Activated naive CD8-positive, alpha-beta T cell treated with anti-CD3 and anti-CD28 coated beads, Interleukin-2, amount 50 U/mL, for 16 hours (primary cell): ENCODE results near the gene IMP3.

Experiments used
- DNase-seq: peaks from one replicate; pipeline ENCODE4 v3.0.0-alpha.2; 2020; ENCODE audit warnings: low read depth, low spot score

Gene IMP3

GRCh38 chr15:75620841-75621391 is 19.1 kb downstream of the IMP3 start:
- no peak for DNase-seq

DNA sequence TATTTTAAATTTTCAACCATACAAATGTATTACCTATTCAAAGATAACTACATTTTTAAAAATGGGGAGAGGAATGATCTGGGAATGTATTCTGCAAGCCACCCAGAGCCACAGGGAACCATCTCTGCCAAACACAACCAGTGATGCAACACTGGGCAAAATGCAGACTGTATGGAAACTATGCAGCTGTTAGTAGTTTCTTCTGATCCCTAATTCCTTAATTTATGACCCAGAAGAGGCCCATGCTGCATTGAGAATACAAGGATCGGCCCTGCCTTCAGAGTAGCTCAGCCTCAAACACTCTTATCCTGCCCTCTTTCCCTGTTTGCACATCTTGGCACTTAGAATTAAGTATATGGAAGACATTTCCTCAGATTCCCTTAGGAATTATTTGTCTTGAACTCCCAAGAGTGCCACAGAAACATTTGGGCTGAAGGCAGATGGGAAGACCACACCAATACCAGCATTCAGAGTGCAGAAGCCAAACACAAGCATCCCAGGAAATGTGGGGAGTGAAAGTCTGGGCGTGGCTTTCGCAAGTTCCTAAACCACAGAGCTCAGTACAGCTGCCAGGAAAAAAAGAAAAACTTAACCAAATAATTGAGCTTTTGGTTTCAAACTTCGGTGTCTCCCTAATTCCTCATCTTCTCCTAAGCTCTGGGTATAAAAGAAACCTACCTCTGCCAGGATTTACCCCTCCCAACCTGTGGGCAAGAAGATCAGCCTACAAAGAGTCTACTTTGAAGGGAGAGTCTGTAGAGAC is 19.8 kb downstream of the IMP3 start:
- DNase-seq = no peak

- no peak for DNase-seq
These were observed 23.3 kb downstream of the IMP3 start for GRCh38 chr15:75616766-75617165.

DNA sequence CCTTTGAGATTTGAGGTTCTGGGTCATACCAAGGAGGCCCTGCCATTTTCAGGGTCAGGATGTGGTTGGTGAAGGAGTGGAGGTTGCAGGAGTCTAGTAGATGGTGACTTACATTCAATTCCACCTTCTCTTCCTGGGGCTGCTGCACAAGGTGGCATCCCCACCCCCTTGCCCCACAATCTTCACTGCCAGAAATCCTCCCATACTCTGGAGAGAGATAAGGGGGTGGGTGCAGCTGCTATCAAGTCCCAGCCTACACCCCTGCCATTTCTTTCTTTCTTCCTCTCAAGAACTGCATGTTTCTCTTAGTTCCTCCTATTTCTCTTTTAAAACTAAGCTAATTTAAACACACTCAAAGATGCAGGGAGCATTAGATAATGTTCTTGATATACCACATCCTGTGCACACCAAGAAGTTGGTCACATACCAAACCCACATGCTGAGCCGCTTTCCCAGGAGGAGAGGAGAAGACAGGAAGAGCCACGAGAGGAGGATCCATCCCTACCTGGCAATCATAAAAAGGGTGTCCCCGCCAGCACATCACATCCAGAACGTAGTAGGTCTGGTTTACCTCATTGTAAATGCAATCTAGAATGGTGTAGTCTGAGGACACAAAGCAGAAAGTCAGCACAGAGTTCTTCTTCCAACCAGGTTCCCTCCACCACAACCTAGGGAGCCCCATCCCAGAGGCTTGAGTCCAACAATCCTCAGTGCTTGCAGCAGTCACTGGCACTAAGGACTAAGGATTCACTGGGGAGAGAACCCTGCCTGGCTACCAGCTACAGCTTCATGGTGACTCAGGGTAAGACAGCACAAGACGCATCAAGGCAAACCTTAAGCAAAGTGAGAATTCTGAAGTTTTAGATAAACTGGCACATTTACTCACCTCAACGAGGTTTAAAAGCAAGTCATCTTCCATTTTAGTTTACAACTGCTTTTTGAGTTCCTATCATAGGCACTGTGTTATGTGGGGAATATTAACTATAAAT is 33.0 kb downstream of the IMP3 start:
- DNase-seq = no peak

DNA sequence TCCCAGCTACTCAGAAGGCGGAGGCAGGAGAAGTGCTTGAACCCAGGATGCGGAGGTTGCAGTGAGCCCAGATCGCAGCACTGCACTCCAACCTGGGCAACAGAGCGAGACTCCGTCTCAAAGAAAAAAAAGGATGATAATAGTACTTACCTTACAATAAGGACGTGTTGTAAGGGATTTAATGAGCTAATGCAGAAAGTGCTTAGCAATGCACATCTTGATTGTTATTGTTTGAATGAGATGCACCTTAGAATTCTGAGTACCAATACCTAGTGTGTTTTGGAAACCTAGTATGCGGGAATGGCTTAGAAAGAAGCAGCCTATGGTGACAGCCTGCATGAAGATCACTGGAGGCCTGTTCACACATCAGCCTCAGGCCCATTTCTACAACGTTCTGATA is 34.0 kb downstream of the IMP3 start:
- no peak for DNase-seq

GRCh38 chr15:75599401-75599800 is 40.6 kb downstream of the IMP3 start:
- DNase-seq = no peak

GRCh38 chr15:75598361-75598760 is 41.7 kb downstream of the IMP3 start:
- no peak for DNase-seq

DNA sequence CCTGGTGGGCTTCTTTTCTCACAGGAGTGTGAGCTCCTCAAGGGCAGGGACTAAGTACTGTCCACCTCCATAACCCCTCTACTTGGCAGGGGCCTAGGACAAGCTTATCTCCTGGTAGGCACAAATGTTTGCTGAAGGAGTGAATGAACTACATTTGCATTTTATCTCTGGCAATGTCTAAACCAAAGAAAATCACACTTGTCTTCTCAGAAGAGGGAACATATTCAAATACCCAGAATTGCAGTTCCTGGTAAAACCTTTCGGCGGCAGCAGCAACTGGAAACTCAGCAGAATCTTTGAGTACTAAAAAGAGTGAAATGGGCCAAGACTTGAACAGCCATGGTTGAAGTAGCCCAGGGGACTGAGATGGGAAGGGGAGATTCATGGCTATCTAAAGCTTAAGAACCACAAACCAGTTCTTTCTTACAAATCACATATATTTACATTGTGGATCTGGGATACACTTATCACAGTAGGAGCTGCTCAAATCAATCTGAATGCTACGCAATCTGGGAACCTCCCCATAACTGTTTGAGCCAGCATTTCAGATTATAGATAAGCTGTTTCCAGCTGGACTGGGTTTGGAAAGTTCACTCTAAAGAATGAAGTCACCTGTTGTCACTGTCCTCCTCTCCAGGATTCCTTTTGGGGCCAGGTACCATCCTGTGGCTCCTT is 42.2 kb downstream of the IMP3 start:
- no peak for DNase-seq

GRCh38 chr15:75596703-75597345 is 43.2 kb downstream of the IMP3 start:
- no peak for DNase-seq

DNA sequence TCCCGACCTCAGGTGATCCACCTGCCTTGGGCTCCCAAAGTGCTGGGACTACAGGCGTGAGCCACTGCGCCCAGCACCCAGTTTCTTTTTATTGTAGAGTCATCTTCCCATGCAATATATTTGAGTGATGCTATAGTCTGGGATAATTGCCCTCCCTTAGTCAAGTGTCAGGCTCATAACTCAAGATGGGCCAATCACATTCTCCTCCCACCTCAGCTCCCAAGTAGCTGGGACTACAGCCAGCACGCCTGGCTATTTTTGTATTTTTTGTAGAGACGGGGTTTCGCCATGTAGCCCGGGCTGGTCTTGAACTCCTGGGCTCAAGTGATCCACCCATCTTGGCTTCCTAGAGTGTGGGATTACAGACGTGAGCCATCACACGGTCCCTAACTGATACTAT is 45.7 kb downstream of the IMP3 start:
- no peak for DNase-seq

DNA sequence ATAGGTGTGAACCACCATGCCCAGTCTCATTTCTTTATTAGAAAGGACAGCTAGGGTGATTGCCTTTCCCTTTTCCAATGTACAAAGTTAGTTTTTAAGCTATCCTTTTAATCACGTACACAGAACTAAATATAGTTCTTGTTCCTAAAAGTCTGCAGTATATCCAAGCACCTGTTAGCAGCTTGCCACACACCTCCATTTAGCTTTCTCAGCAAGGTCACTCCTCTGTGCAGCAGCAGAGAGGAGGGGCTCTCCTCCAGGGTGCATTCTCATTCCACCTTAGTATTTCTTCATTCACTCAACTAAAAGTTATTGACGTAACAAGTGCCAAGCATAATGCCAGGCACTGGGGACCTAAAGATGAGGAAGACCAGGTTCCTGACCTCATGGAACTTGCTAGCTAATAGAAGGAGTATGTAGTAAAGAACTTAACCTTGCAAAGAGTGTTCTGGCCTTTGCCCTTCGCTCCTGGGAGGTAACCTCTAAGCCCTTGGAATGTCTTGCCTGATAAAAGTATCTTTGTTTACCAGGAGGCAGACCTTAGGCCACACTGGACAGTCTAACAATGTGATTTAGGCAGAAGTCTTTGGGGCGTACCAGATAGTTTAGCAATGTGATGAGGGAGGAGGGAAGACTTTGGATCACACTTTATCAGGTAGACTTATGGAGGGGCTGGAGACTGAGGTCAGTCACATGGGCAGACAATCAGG is 48.2 kb downstream of the IMP3 start:
- no peak for DNase-seq

DNA sequence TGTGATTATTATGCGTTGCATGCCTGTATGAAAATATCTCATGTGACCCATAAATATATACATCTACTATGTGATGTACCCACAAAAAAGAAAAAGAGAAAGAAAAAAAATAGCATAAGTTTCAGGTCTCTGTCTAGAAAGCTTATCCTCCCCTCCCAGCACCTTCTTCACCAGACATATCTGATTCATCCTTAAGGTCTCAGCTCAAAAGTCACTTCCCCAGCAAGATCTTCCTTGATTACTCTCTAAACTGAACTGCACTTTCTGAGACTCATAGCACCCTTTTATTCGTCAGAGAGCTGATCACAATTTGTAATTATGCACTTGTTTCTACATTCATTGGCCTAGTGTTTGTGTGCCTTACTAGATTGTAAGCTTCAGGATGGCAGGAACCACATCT is 49.8 kb downstream of the IMP3 start:
- no peak for DNase-seq
